Measurements from ENCODE around the gene RGR.

Gene RGR

GRCh38 chr10:84233940-84234339, 10.9 kb upstream of the RGR start:
- no peaks in the 10 kb centered on the region for H3K79me2 ChIP-seq
- no peak overlapping the region for H3K9ac ChIP-seq
- no peak overlapping the region for H3K27ac ChIP-seq
- TF ChIP-seq CTCF (IDR thresholded peaks at IDR 0.05), result no peak
- no peak overlapping the region for H2AFZ ChIP-seq
- no peaks in the 10 kb centered on the region for H3K9me3 ChIP-seq (ENCODE audit: control insufficient read depth, low read length)
- no peak overlapping the region for H3K4me3 ChIP-seq (ENCODE audit: low read depth, low read length)
- H3K36me3 ChIP-seq (ENCODE audit: control insufficient read depth, insufficient read depth, low read length), result no peaks in the 10 kb centered on the region
- H3K4me1 ChIP-seq, result no peaks in the 10 kb centered on the region
- no peak overlapping the region for H3K4me2 ChIP-seq (ENCODE audit: low read length)
- H3K27me3 ChIP-seq (ENCODE audit: control insufficient read depth, insufficient read depth, low read length), result no peaks in the 10 kb centered on the region

- no peaks in the 10 kb centered on the region for H3K27me3 ChIP-seq (ENCODE audit: control insufficient read depth, insufficient read depth, low read length)
- no peak overlapping the region for H3K4me3 ChIP-seq (ENCODE audit: low read depth, low read length)
- TF ChIP-seq CTCF (IDR thresholded peaks at IDR 0.05), result no peak
- H3K79me2 ChIP-seq, result no peaks in the 10 kb centered on the region
- H3K9ac ChIP-seq, result no peak overlapping the region
- H3K9me3 ChIP-seq (ENCODE audit: control insufficient read depth, low read length), result no peaks in the 10 kb centered on the region
- H3K4me1 ChIP-seq, result no peaks in the 10 kb centered on the region
- H2AFZ ChIP-seq, result no peak overlapping the region
- no peak overlapping the region for H3K27ac ChIP-seq
- H3K36me3 ChIP-seq (ENCODE audit: control insufficient read depth, insufficient read depth, low read length), result no peaks in the 10 kb centered on the region
- no peak overlapping the region for H3K4me2 ChIP-seq (ENCODE audit: low read length)
Measured at GRCh38 chr10:84234479-84234878, 10.4 kb upstream of the RGR start.

GRCh38 chr10:84235096-84235495, 9.8 kb upstream of the RGR start:
- no peak overlapping the region for H3K27ac ChIP-seq
- H3K36me3 ChIP-seq (ENCODE audit: control insufficient read depth, insufficient read depth, low read length), result no peaks in the 10 kb centered on the region
- no peaks in the 10 kb centered on the region for H3K79me2 ChIP-seq
- no peak overlapping the region for H2AFZ ChIP-seq
- H3K4me3 ChIP-seq (ENCODE audit: low read depth, low read length), result no peak overlapping the region
- H3K4me2 ChIP-seq (ENCODE audit: low read length), result no peak overlapping the region
- H3K9ac ChIP-seq, result no peak overlapping the region
- no peaks in the 10 kb centered on the region for H3K27me3 ChIP-seq (ENCODE audit: control insufficient read depth, insufficient read depth, low read length)
- no peaks in the 10 kb centered on the region for H3K9me3 ChIP-seq (ENCODE audit: control insufficient read depth, low read length)
- H3K4me1 ChIP-seq, result no peaks in the 10 kb centered on the region
- no peak for TF ChIP-seq CTCF (IDR thresholded peaks at IDR 0.05)

- no peak overlapping the region for H3K4me3 ChIP-seq (ENCODE audit: low read depth, low read length)
- no peak overlapping the region for H3K4me2 ChIP-seq (ENCODE audit: low read length)
- no peak overlapping the region for H3K9ac ChIP-seq
- no peaks in the 10 kb centered on the region for H3K4me1 ChIP-seq
- no peak for TF ChIP-seq CTCF (IDR thresholded peaks at IDR 0.05)
- H3K9me3 ChIP-seq (ENCODE audit: control insufficient read depth, low read length), result no peaks in the 10 kb centered on the region
- no peak overlapping the region for H2AFZ ChIP-seq
- no peaks in the 10 kb centered on the region for H3K27me3 ChIP-seq (ENCODE audit: control insufficient read depth, insufficient read depth, low read length)
- H3K27ac ChIP-seq, result no peak overlapping the region
- no peaks in the 10 kb centered on the region for H3K36me3 ChIP-seq (ENCODE audit: control insufficient read depth, insufficient read depth, low read length)
- no peaks in the 10 kb centered on the region for H3K79me2 ChIP-seq
Measured at GRCh38 chr10:84236807-84237198, 8.1 kb upstream of the RGR start.

- no peak overlapping the region for H3K27ac ChIP-seq
- no peak overlapping the region for H3K4me3 ChIP-seq (ENCODE audit: low read depth, low read length)
- TF ChIP-seq CTCF (IDR thresholded peaks at IDR 0.05), result no peak
Measured at GRCh38 chr10:84237199-84238051, 7.4 kb upstream of the RGR start.

More at GRCh38 chr10:84237199-84238051, 7.4 kb upstream of the RGR start:
- no peak overlapping the region for H3K9ac ChIP-seq
- H3K4me2 ChIP-seq (ENCODE audit: low read length), result no peak overlapping the region
- no peaks in the 10 kb centered on the region for H3K4me1 ChIP-seq
- H3K9me3 ChIP-seq (ENCODE audit: control insufficient read depth, low read length), result no peaks in the 10 kb centered on the region
- H3K27me3 ChIP-seq (ENCODE audit: control insufficient read depth, insufficient read depth, low read length), result no peaks in the 10 kb centered on the region
- no peaks in the 10 kb centered on the region for H3K36me3 ChIP-seq (ENCODE audit: control insufficient read depth, insufficient read depth, low read length)
- no peak overlapping the region for H2AFZ ChIP-seq
- H3K79me2 ChIP-seq, result no peaks in the 10 kb centered on the region

Measured in parathyroid adenoma (tissue), 2 donors.